NCI-H2227 (cell line): Measurements from ENCODE around the gene CFAP47.
"Not testable (repeated sequence)": the region's sequence is repeated elsewhere in the genome, so short reads cannot be mapped to it uniquely, and the experiment has no call there.

ENCODE experiments used
- DNase-seq: peaks from one replicate; lab custom pipeline; 2025; ENCODE audit not compliant: unreplicated experiment; lab: John Stamatoyannopoulos, UW

The CFAP47 gene

GRCh38 chrX:35919536-35920309 is at the start of gene CFAP47:
TSS of gene CFAP47 (plus strand) at chrX:35919734. CDS start at chrX:35919800, 66 bp downstream.
- DNase-seq = no peak

- DNase-seq = no peak
Measured at GRCh38 chrX:35880601-35881000, 38.9 kb upstream of the CFAP47 start.

GRCh38 chrX:35886135-35886534 is 33.4 kb upstream of the CFAP47 start:
- no peak for DNase-seq

GRCh38 chrX:35890699-35891098 is 28.8 kb upstream of the CFAP47 start:
- DNase-seq = no peak

GRCh38 chrX:35986816-35987215 is 67.3 kb downstream of the CFAP47 start:
- not testable (repeated sequence) for DNase-seq

- DNase-seq = no peak
Measured at GRCh38 chrX:36007207-36007606, 87.7 kb downstream of the CFAP47 start.

GRCh38 chrX:36019125-36019524 is 99.6 kb downstream of the CFAP47 start:
- DNase-seq = no peak

- no peak for DNase-seq
Measured at GRCh38 chrX:36035550-36035949, 116.0 kb downstream of the CFAP47 start.

- no peak for DNase-seq
Measured at GRCh38 chrX:36062778-36063177, 143.2 kb downstream of the CFAP47 start.

- DNase-seq = no peak
Measured at GRCh38 chrX:36071061-36071460, 151.5 kb downstream of the CFAP47 start.

GRCh38 chrX:36075009-36075408 is 155.5 kb downstream of the CFAP47 start:
- not testable (repeated sequence) for DNase-seq

- no peak for DNase-seq
Measured at GRCh38 chrX:36083256-36083655, 163.7 kb downstream of the CFAP47 start.

- no peak for DNase-seq
Measured at GRCh38 chrX:36087366-36087765, 167.8 kb downstream of the CFAP47 start.

GRCh38 chrX:36088939-36089338 is 169.4 kb downstream of the CFAP47 start:
- not testable (repeated sequence) for DNase-seq

- no peak for DNase-seq
Measured at GRCh38 chrX:36102425-36102824, 182.9 kb downstream of the CFAP47 start.

- no peak for DNase-seq
Measured at GRCh38 chrX:36116222-36116621, 196.7 kb downstream of the CFAP47 start.

- no peak for DNase-seq
Measured at GRCh38 chrX:36159254-36159653, 239.7 kb downstream of the CFAP47 start.

- no peak for DNase-seq
Measured at GRCh38 chrX:36160081-36160480, 240.5 kb downstream of the CFAP47 start.

GRCh38 chrX:36198575-36198974 is 279.0 kb downstream of the CFAP47 start:
- DNase-seq = no peak

GRCh38 chrX:36199928-36200327 is 280.4 kb downstream of the CFAP47 start:
- DNase-seq = no peak

GRCh38 chrX:36214924-36215323 is 295.4 kb downstream of the CFAP47 start:
- no peak for DNase-seq

GRCh38 chrX:36218801-36219200 is 299.3 kb downstream of the CFAP47 start:
- no peak for DNase-seq
